ENCODE data around the gene SH2D3C. TPM values are rescaled to one million over a fixed set of nuclear protein-coding genes. Genes with fewer than 3 reads are reported as not detected.
A peak's percentile ranks its signal among the peaks of the same experiment; 100 is the strongest.

The SH2D3C gene
- total and polyA plus RNA-seq, 2 donors from 2014 or later = 13.7 to 27.7 TPM

GRCh38 chr9:127726871-127727270 lies 51.6 kb downstream of the SH2D3C start:
- no peak for FAIRE-seq
- no peaks in the 10 kb centered on the region for H3K27me3 ChIP-seq (ENCODE audit: control insufficient read depth, insufficient read depth, low read length)
- H3K4me3 ChIP-seq (ENCODE audit: low read length in 3 of 3) = no peak overlapping the region
- peaks cover 0 to 3% (median 0%) of the 10 kb centered on the region in 3 donors for H3K4me1 ChIP-seq (ENCODE audit: control insufficient read depth in 2 of 3, insufficient read depth in 2 of 3, low read depth in 1 of 3, low read length in 3 of 3)
- no peak overlapping the region for H3K9ac ChIP-seq (ENCODE audit: low read length in 3 of 3)
- H3K9me3 ChIP-seq (ENCODE audit: control insufficient read depth in 2 of 3, insufficient read depth in 1 of 3, low read length in 3 of 3) = no peaks in the 10 kb centered on the region
- intact Hi-C loops (cut with DNase I) = loop anchor here (10.0 kb wide), 1 partner anchor 132 kb away; no protein-coding TSS in a partner anchor
- no peak overlapping the region for H3K27ac ChIP-seq (ENCODE audit: low read depth in 2 of 2, low read length in 2 of 2)
- DNase-seq = no peak
- TF ChIP-seq CTCF (IDR thresholded peaks at IDR 0.05; ENCODE audit: borderline replicate concordance, extremely low read depth, insufficient read depth) = no peak
- no peaks in the 10 kb centered on the region for H3K36me3 ChIP-seq (ENCODE audit: control insufficient read depth in 2 of 3, insufficient read depth in 3 of 3, low read length in 3 of 3)

GRCh38 chr9:127724012-127724411 lies 54.5 kb downstream of the SH2D3C start:
- no peak overlapping the region for H3K9ac ChIP-seq (ENCODE audit: low read length in 3 of 3)
- no peaks in the 10 kb centered on the region for H3K9me3 ChIP-seq (ENCODE audit: control insufficient read depth in 2 of 3, insufficient read depth in 1 of 3, low read length in 3 of 3)
- DNase-seq (peak in 2 of 5 donors; percentile 62 to 72), FAIRE-seq (no peak)
- intact Hi-C loops (cut with DNase I) = loop anchor here (10.0 kb wide), 1 partner anchor 129 kb away; no protein-coding TSS in a partner anchor
- H3K4me3 ChIP-seq (ENCODE audit: low read length in 3 of 3) = no peak overlapping the region
- TF ChIP-seq CTCF (IDR thresholded peaks at IDR 0.05; ENCODE audit: borderline replicate concordance, extremely low read depth, insufficient read depth) = no peak
- H3K36me3 ChIP-seq (ENCODE audit: control insufficient read depth in 2 of 3, insufficient read depth in 3 of 3, low read length in 3 of 3) = no peaks in the 10 kb centered on the region
- H3K4me1 ChIP-seq (ENCODE audit: control insufficient read depth in 2 of 3, insufficient read depth in 2 of 3, low read depth in 1 of 3, low read length in 3 of 3) = peaks cover 0 to 3% (median 0%) of the 10 kb centered on the region in 3 donors
- H3K27me3 ChIP-seq (ENCODE audit: control insufficient read depth, insufficient read depth, low read length) = no peaks in the 10 kb centered on the region
- no peak overlapping the region for H3K27ac ChIP-seq (ENCODE audit: low read depth in 2 of 2, low read length in 2 of 2)

- intact Hi-C loops (cut with DNase I) = loop anchor here (10.0 kb wide), 1 partner anchor 129 kb away; no protein-coding TSS in a partner anchor
- FAIRE-seq = no peak
- TF ChIP-seq CTCF (IDR thresholded peaks at IDR 0.05; ENCODE audit: borderline replicate concordance, extremely low read depth, insufficient read depth) = no peak
- H3K4me1 ChIP-seq (ENCODE audit: control insufficient read depth in 2 of 3, insufficient read depth in 2 of 3, low read depth in 1 of 3, low read length in 3 of 3) = peaks cover 0 to 3% (median 0%) of the 10 kb centered on the region in 3 donors
- no peak overlapping the region for H3K27ac ChIP-seq (ENCODE audit: low read depth in 2 of 2, low read length in 2 of 2)
- DNase-seq = peak in 1 of 5 donors; percentile 37
- no peak overlapping the region for H3K4me3 ChIP-seq (ENCODE audit: low read length in 3 of 3)
- H3K36me3 ChIP-seq (ENCODE audit: control insufficient read depth in 2 of 3, insufficient read depth in 3 of 3, low read length in 3 of 3) = no peaks in the 10 kb centered on the region
- no peak overlapping the region for H3K9ac ChIP-seq (ENCODE audit: low read length in 3 of 3)
- no peaks in the 10 kb centered on the region for H3K27me3 ChIP-seq (ENCODE audit: control insufficient read depth, insufficient read depth, low read length)
- H3K9me3 ChIP-seq (ENCODE audit: control insufficient read depth in 2 of 3, insufficient read depth in 1 of 3, low read length in 3 of 3) = no peaks in the 10 kb centered on the region
Measured at GRCh38 chr9:127723444-127723843, 55.0 kb downstream of the SH2D3C start.

- no peaks in the 10 kb centered on the region for H3K36me3 ChIP-seq (ENCODE audit: control insufficient read depth in 2 of 3, insufficient read depth in 3 of 3, low read length in 3 of 3)
- H3K9ac ChIP-seq (ENCODE audit: low read length in 3 of 3) = no peak overlapping the region
- intact Hi-C loops (cut with DNase I) = loop anchor here (10.0 kb wide), 1 partner anchor 128 kb away; no protein-coding TSS in a partner anchor
- H3K9me3 ChIP-seq (ENCODE audit: control insufficient read depth in 2 of 3, insufficient read depth in 1 of 3, low read length in 3 of 3) = no peaks in the 10 kb centered on the region
- no peak for FAIRE-seq
- no peaks in the 10 kb centered on the region for H3K27me3 ChIP-seq (ENCODE audit: control insufficient read depth, insufficient read depth, low read length)
- peak in 2 of 5 donors; percentile 44 to 64 for DNase-seq
- no peak overlapping the region for H3K4me3 ChIP-seq (ENCODE audit: low read length in 3 of 3)
- peaks cover 0 to 3% (median 0%) of the 10 kb centered on the region in 3 donors for H3K4me1 ChIP-seq (ENCODE audit: control insufficient read depth in 2 of 3, insufficient read depth in 2 of 3, low read depth in 1 of 3, low read length in 3 of 3)
- no peak for TF ChIP-seq CTCF (IDR thresholded peaks at IDR 0.05; ENCODE audit: borderline replicate concordance, extremely low read depth, insufficient read depth)
- no peak overlapping the region for H3K27ac ChIP-seq (ENCODE audit: low read depth in 2 of 2, low read length in 2 of 2)
Measured at GRCh38 chr9:127723013-127723412, 55.5 kb downstream of the SH2D3C start.
